GM19463 (cell line): ENCODE data around the gene DOCK7.
A peak's percentile ranks its signal among the peaks of the same experiment; 100 is the strongest.
"Not testable (repeated sequence)": the region's sequence is repeated elsewhere in the genome, so short reads cannot be mapped to it uniquely, and the experiment has no call there.

Source experiments
- ATAC-seq: cut with Tn5 transposase; IDR thresholded peaks from one replicate; pipeline ENCODE4 v1.9.1; 2021; ENCODE audit warnings: mild to moderate bottlenecking, moderate library complexity; ENCODE audit not compliant: unreplicated experiment

DOCK7 gene, protein sequence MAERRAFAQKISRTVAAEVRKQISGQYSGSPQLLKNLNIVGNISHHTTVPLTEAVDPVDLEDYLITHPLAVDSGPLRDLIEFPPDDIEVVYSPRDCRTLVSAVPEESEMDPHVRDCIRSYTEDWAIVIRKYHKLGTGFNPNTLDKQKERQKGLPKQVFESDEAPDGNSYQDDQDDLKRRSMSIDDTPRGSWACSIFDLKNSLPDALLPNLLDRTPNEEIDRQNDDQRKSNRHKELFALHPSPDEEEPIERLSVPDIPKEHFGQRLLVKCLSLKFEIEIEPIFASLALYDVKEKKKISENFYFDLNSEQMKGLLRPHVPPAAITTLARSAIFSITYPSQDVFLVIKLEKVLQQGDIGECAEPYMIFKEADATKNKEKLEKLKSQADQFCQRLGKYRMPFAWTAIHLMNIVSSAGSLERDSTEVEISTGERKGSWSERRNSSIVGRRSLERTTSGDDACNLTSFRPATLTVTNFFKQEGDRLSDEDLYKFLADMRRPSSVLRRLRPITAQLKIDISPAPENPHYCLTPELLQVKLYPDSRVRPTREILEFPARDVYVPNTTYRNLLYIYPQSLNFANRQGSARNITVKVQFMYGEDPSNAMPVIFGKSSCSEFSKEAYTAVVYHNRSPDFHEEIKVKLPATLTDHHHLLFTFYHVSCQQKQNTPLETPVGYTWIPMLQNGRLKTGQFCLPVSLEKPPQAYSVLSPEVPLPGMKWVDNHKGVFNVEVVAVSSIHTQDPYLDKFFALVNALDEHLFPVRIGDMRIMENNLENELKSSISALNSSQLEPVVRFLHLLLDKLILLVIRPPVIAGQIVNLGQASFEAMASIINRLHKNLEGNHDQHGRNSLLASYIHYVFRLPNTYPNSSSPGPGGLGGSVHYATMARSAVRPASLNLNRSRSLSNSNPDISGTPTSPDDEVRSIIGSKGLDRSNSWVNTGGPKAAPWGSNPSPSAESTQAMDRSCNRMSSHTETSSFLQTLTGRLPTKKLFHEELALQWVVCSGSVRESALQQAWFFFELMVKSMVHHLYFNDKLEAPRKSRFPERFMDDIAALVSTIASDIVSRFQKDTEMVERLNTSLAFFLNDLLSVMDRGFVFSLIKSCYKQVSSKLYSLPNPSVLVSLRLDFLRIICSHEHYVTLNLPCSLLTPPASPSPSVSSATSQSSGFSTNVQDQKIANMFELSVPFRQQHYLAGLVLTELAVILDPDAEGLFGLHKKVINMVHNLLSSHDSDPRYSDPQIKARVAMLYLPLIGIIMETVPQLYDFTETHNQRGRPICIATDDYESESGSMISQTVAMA (N-terminal part only)

DNA sequence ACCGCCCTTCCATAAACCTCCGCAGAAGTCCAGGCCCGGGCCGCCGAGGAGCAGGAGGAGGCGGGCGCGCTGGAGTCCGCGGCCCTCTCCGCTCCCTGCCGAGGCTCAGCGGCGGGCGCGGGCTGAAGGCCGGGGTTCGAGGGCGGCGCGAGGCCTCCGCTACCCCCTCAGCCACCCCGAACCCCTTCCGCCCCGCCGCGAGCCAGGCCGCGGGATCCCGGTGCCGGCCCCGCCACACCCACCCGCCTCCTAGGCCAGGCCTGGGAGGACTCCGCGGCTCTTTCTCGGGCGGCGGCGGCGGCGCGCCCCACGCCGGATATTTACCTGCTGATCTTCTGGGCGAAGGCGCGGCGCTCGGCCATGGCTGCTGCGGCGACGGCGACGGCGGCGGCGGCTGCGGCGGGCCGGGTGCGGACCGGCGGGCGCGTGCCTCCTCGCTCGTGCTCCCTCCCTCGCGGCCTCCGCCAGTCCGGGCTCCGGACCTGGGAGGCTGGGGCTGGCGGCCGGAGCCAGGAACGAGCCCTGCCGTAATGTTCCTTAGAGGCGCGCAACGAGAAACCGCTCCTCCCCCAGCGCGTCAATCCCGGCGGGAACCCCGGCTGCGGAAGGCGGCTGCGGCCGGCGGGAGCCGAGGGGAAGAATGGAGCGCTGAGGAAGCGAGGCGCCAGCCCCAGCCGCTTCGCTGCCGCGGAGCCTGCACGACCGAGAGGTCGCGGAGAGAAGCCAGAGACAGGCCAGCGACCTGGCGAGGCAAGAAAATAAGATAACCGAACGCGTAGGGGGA is at the start of gene DOCK7:
Gene DOCK7, minus strand, starts transcription at position 484 of the 784 bp plus-strand sequence. Its CDS starts 122 bp downstream, at position 362.
- ATAC-seq: peak; percentile 73

DNA sequence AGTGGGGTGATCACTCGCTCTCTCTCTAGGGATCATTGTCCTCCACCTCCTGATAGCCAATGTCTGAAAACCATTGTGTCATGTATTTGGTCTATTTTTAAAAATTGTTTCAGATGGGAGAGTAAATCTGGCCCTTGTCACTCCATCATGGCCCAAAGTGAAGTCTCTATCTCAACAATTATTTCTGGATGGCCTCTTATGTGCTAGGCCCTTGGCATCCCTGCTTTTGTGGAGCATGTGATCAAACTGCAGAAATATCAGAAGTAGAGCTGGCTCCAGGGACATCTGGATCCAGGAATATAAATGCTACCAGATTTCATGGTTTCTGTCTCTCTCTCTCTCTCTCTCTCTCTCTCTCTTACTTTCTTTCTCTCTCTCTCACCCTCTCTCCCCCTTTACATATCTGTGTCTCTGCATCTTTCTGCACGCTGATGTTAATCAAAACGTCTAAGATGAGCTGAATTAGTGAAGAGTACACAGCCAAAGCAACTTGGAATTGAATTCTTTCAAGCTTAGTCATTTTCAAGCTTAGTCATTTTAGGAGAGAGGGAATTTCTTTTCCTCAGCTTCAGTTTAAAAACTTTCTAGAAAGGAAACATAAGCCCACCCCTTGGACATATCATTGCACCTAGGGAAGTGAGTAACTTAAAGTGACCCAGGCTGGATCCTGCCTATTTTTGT is 47.4 kb upstream of the DOCK7 start:
- ATAC-seq: no peak

- ATAC-seq: no peak
Measured at GRCh38 chr1:62732331-62732730, 44.1 kb upstream of the DOCK7 start.

- no peak for ATAC-seq
Measured at GRCh38 chr1:62728963-62729362, 40.8 kb upstream of the DOCK7 start.

GRCh38 chr1:62727656-62728407 is 39.6 kb upstream of the DOCK7 start:
- ATAC-seq: no peak

- ATAC-seq: no peak
Measured at GRCh38 chr1:62726011-62726442, 37.8 kb upstream of the DOCK7 start.

GRCh38 chr1:62725255-62725654 is 37.1 kb upstream of the DOCK7 start:
- ATAC-seq: no peak

DNA sequence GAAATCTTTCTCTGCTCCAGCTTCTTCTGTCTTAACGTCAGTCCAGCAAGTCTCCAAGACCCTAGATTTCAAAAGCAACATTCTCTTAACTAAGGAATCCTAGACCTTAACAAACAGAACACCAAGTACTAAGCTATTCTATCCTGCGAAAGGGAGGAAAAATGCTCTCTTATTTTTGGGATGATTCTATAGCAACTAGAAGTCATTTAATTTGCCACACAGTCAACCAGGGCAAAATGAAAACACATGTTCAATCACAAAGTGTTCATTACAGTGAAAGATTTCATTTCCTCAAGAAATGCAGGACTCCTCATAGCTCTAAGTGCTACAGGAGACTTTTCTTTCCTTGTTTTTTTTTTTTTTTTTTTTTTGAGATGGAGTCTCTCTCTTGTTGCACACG is 36.2 kb upstream of the DOCK7 start:
- no peak for ATAC-seq

DNA sequence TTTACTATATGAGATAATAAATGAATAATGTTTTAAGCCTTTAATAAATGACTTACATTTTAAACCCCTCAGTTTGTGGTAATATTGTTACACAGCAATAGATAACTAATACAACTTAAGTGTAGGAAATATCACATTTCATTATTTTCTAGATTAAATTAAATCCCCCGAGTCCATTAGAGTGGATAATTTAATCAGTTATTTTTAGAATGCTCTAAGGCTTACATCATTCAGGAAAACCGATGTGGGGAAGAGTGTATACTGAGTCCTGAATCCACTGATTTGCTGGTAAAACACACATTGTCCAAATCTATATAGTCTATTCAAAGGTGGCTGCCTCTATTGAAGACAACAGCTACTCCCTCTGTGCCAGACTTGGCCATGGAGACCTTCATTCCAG is 35.7 kb upstream of the DOCK7 start:
- ATAC-seq: no peak

GRCh38 chr1:62722796-62723195 is 34.6 kb upstream of the DOCK7 start:
- peak; percentile 70 for ATAC-seq

GRCh38 chr1:62720946-62721554 is 32.9 kb upstream of the DOCK7 start:
- ATAC-seq: no peak

DNA sequence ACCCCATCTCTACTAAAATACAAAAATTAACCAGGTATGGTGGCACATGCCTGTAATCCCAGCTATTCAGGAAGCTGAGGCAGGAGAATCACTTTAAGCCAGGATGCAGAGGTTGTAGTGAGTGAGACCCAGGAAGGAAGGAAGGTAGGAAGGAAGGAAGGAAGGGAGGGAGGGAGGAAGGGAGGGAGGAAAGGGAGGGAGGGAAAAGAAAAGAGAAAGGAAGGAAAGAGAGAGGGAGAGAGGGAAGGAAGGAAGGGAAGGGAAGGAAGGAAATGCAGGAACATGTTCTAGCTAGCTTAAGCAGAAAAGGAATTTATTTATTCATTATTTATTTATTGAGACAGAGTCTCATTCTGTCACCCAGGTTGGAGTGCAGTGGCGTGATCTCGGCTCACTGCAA is 30.2 kb upstream of the DOCK7 start:
- ATAC-seq: not testable (repeated sequence)

- no peak for ATAC-seq
Measured at GRCh38 chr1:62717483-62717882, 29.3 kb upstream of the DOCK7 start.

GRCh38 chr1:62716397-62716796 is 28.2 kb upstream of the DOCK7 start:
- ATAC-seq: no peak

DNA sequence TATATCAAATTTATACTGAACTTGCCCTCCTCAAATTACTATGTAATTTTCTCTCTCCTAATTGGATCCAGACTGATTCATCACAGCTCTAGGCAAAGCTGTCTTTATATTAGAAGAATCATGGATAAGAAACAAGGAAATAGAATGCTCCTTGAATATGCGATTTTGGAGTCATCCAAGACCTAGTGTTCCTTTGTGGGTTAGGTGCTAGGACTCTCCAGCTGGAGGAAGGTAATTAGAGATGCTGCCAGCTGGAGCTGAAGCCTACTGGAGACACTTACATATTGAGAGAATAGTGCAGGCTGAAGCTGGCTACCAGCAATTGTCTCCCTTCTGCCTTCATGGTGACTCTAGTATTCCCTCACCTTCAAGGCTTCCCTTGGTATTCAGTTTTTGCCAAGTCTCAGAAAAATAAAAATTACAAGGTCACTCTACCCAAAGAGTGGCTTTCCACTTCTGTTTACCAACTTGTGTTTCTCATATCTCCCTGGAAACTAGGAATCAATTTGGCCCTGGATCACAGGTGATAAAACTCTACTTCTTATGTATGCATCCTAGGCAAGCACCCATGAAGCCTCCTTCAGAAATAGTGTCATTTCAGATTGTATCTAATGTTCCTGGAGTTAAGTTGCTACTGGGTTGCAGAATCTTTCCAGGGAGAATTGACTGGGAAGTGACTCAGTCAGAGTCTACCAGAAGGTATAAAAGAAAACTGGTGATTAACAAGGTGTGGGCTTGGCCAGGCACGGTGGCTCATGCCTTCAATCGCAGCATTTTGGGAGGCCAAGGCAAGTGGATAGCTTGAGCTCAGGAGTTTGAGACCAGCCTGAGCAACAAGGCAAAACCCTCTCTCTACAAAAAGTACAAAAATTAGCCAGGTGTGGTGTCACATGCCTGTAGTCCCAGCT is 24.4 kb upstream of the DOCK7 start:
- ATAC-seq: no peak

DNA sequence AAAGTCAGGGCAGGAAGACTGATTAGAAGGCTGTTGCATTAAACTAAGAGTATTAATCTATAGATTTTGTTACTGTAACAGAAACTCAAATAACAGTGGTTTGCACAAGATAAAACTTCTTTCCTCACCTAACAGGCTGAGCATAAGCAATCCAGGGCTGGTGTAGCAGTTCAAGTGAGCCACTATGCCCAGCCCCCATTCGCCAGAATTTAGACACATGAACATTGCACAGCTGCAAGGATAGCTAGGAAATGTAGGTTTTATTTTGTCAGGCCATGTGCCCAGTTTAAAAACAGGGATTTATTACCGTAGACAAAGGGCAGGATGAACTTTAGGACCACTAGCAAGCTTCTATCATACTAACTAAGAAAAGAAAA is 19.5 kb upstream of the DOCK7 start:
- no peak for ATAC-seq

- no peak for ATAC-seq
Measured at GRCh38 chr1:62706985-62707743, 19.0 kb upstream of the DOCK7 start.
